PC-9 (cell line): Measurements from ENCODE around the gene PARP8. TPM values are rescaled to one million over a fixed set of nuclear protein-coding genes. Genes with fewer than 3 reads are reported as not detected.
"Not testable (repeated sequence)": the region's sequence is repeated elsewhere in the genome, so short reads cannot be mapped to it uniquely, and the experiment has no call there.

Experiments used
- BruUV-seq: library from RNA; stranded (reverse); fragments of 400-500 nt; replicated peaks from 2 replicates; lab custom pipeline; 2021; lab: Mats Ljungman, UMichigan
- CTCF ChIA-PET: fragments of 300-600 bp; sonication (Branson Sonifier 250); formaldehyde crosslinking; loops from one replicate; lab custom pipeline; 2022; ENCODE audit warnings: antibody characterized with exemption; lab: Charles Lee
- POLR2A ChIA-PET: fragments of 300-600 bp; sonication (Branson Sonifier 250); formaldehyde crosslinking; loops from one replicate; lab custom pipeline; 2022; ENCODE audit warnings: antibody characterized with exemption; ENCODE audit not compliant: unreplicated experiment; lab: Charles Lee
- DNase-seq, 2 experiments: peaks; one replicate each; pipeline versions ENCODE4 v3.0.0 to v3.0.0-alpha.2; 2015 to 2022; ENCODE audit warnings: mixed read lengths in 1 of 2
- H2AFZ ChIP-seq: fragments of 200-600 bp; sonication (generic); 2 replicates; pipeline ENCODE4 v1.8.1; 2017; ENCODE audit warnings: antibody characterized with exemption
- H3F3A ChIP-seq: fragments of 200-600 bp; sonication (generic); 2 replicates; pipeline ENCODE4 v1.8.1; 2017; ENCODE audit warnings: antibody characterized with exemption, mild to moderate bottlenecking, low read depth; ENCODE audit not compliant: insufficient read depth
- H3K27ac ChIP-seq: fragments of 200-600 bp; sonication (generic); 2 replicates; pipeline ENCODE4 v1.6.1; 2016; ENCODE audit warnings: mixed run types
- H3K27me3 ChIP-seq: fragments of 200-600 bp; sonication (generic); 2 replicates; pipeline ENCODE4 v1.6.1; 2016; ENCODE audit warnings: low read depth, mixed run types; ENCODE audit not compliant: insufficient read depth
- H3K36me3 ChIP-seq: fragments of 200-600 bp; sonication (generic); 2 replicates; pipeline ENCODE4 v1.6.1; 2016; ENCODE audit warnings: low read depth, mixed run types
- H3K4me1 ChIP-seq: fragments of 200-600 bp; sonication (generic); replicated peaks from 2 replicates; pipeline ENCODE4 v1.6.1; 2016; ENCODE audit warnings: mixed run types; ENCODE audit not compliant: insufficient read depth
- H3K4me2 ChIP-seq: fragments of 200-600 bp; sonication (generic); 2 replicates; pipeline ENCODE4 v1.6.1; 2017; ENCODE audit warnings: mixed run types
- H3K4me3 ChIP-seq: fragments of 200-600 bp; sonication (generic); 2 replicates; pipeline ENCODE4 v1.6.1; 2016; ENCODE audit warnings: mixed run types
- H3K79me2 ChIP-seq: fragments of 200-600 bp; sonication (generic); 2 replicates; pipeline ENCODE4 v1.6.1; 2017; ENCODE audit warnings: low read depth, mixed run types
- H3K9me2 ChIP-seq: fragments of 200-600 bp; sonication (generic); 2 replicates; pipeline ENCODE4 v1.8.1; 2017; ENCODE audit warnings: mild to moderate bottlenecking; ENCODE audit not compliant: insufficient read depth
- H3K9me3 ChIP-seq: fragments of 200-600 bp; sonication (generic); 2 replicates; pipeline ENCODE4 v1.8.1; 2016; ENCODE audit warnings: low read depth; ENCODE audit not compliant: insufficient read depth
- H4K20me1 ChIP-seq: fragments of 200-600 bp; sonication (generic); 2 replicates; pipeline ENCODE4 v1.8.1; 2017; ENCODE audit not compliant: insufficient read depth
- CTCF ChIP-seq: fragments of 200-600 bp; sonication (generic); conservative IDR thresholded peaks from 2 replicates; pipeline ENCODE4 v1.6.1; 2017; ENCODE audit warnings: mixed run types, antibody characterized with exemption, mild to moderate bottlenecking, moderate library complexity
- EZH2 ChIP-seq: fragments of 200-600 bp; sonication (generic); IDR thresholded peaks from 2 replicates; pipeline ENCODE4 v1.8.0; 2017; ENCODE audit warnings: antibody characterized with exemption, low read depth
- intact Hi-C: fragments of 100-400 bp; cut with micrococcal nuclease; formaldehyde crosslinking; loops from one replicate; pipeline ENCODE4 v1.10.0; 2022; ENCODE audit not compliant: unreplicated experiment
- total RNA-seq: library from RNA; stranded (reverse); gene quantifications from 2 replicates; pipeline ENCODE4 v1.2.3, GENCODE V29; 2021

The PARP8 gene
- total RNA-seq, 1 experiment from 2014 or later: 17.6 TPM

GRCh38 chr5:50667023-50667652 lies 701 bp downstream of the PARP8 start:
- no peaks in the 10 kb centered on the region for H3F3A ChIP-seq
- ChIA-PET CTCF (interaction anchor here (0.6 kb wide), 1 partner anchor 88 kb away, joined by 5 read pairs; no protein-coding TSS in a partner anchor), POLR2A (no interaction called here)
- TF ChIP-seq EZH2: no peak
- TF ChIP-seq CTCF: no peak
- no peaks in the 10 kb centered on the region for H3K27me3 ChIP-seq
- no peaks in the 10 kb centered on the region for H3K36me3 ChIP-seq
- H3K79me2 ChIP-seq: peaks cover 15% of the 10 kb centered on the region; the same call in 1 of the 2 replicates
- H3K4me1 ChIP-seq: peaks cover 5% of the 10 kb centered on the region
- DNase-seq: peak in 1 of 2 experiments; percentile 53
- no peaks in the 10 kb centered on the region for H3K9me2 ChIP-seq
- peak overlapping the region; percentile 90 for H3K4me3 ChIP-seq
- peak overlapping the region; percentile 93 for H2AFZ ChIP-seq
- TSS peak; percentile 55 for BruUV-seq
- H3K9me3 ChIP-seq: no peaks in the 10 kb centered on the region
- peak overlapping the region; percentile 89 for H3K4me2 ChIP-seq
- no peaks in the 10 kb centered on the region for H4K20me1 ChIP-seq
- H3K27ac ChIP-seq: peak overlapping the region; percentile 75
- intact Hi-C loops: loop anchor here (5.0 to 10.0 kb wide), 2 partner anchors 75 to 142 kb away; no protein-coding TSS in a partner anchor

GRCh38 chr5:50667653-50668595 lies 1.5 kb downstream of the PARP8 start:
- H3K27me3 ChIP-seq: no peaks in the 10 kb centered on the region
- H3K27ac ChIP-seq: peak overlapping the region; percentile 75
- H3K9me2 ChIP-seq: no peaks in the 10 kb centered on the region
- H3K79me2 ChIP-seq: peaks cover 15% of the 10 kb centered on the region; the same call in 1 of the 2 replicates
- POLR2A ChIA-PET: no interaction called here
- H3K4me1 ChIP-seq: peaks cover 5% of the 10 kb centered on the region
- H3K4me3 ChIP-seq: peak overlapping the region; percentile 90
- peak overlapping the region; percentile 93 for H2AFZ ChIP-seq
- CTCF ChIA-PET: no interaction called here
- no peaks in the 10 kb centered on the region for H3F3A ChIP-seq
- intact Hi-C loops: loop anchor here (5.0 to 10.0 kb wide), 2 partner anchors 76 to 143 kb away; no protein-coding TSS in a partner anchor
- no TSS peak for BruUV-seq
- H3K36me3 ChIP-seq: no peaks in the 10 kb centered on the region
- peak; percentile 54 for DNase-seq
- peak overlapping the region; percentile 89 for H3K4me2 ChIP-seq
- no peaks in the 10 kb centered on the region for H4K20me1 ChIP-seq
- no peaks in the 10 kb centered on the region for H3K9me3 ChIP-seq
- TF ChIP-seq CTCF: no peak
- no peak for TF ChIP-seq EZH2

- H3F3A ChIP-seq, BruUV-seq, H3K27me3 ChIP-seq, H3K9me2 ChIP-seq, H3K27ac ChIP-seq, H3K4me1 ChIP-seq, H4K20me1 ChIP-seq, CTCF ChIA-PET, POLR2A ChIA-PET, H3K9me3 ChIP-seq, DNase-seq, H3K36me3 ChIP-seq: not testable (repeated sequence)
- peak overlapping the region; percentile 93 for H2AFZ ChIP-seq
- peaks cover 15% of the 10 kb centered on the region; the same call in 1 of the 2 replicates for H3K79me2 ChIP-seq
- intact Hi-C loops: loop anchor here (5.0 to 10.0 kb wide), 2 partner anchors 76 to 144 kb away; no protein-coding TSS in a partner anchor
- H3K4me2 ChIP-seq: peak overlapping the region; percentile 89
- peak overlapping the region; percentile 90 for H3K4me3 ChIP-seq
These were observed 2.2 kb downstream of the PARP8 start for GRCh38 chr5:50668636-50669035.
